Tibial artery (tissue), 4 donors: ENCODE data around the gene SLC16A13.

Experiments
- DNase-seq, 2 donors: peaks; one replicate each; pipeline ENCODE4 v3.0.0-alpha.2; 2019
- H3K27ac ChIP-seq, 2 donors: fragments of 200-600 bp; sonication (generic) in 1 of 2; 1 replicate in 1 of 2; 2 replicates in 1 of 2; pipeline ENCODE4 v1.5.1; 2018 to 2019; ENCODE audit warnings: mild to moderate bottlenecking in 1 of 2
- H3K27me3 ChIP-seq, 2 donors: fragments of 200-600 bp; sonication (generic) in 1 of 2; one replicate each; pipeline versions ENCODE4 v1.5.1 to v1.6.0; 2016 to 2019
- H3K36me3 ChIP-seq, 3 donors: fragments of 200-600 bp; sonication (generic) in 2 of 3; one replicate each; pipeline ENCODE4 v1.5.1; 2016 to 2019; ENCODE audit warnings: mild to moderate bottlenecking in 2 of 3
- H3K4me1 ChIP-seq, 4 donors: fragments of 200-600 bp; sonication (generic) in 2 of 4; 1 replicate in 3 of 4; 2 replicates in 1 of 4; pipeline ENCODE4 v1.5.1; 2016 to 2019
- H3K4me3 ChIP-seq, 2 donors: fragments of 200-600 bp; sonication (generic) in 1 of 2; 1 replicate in 1 of 2; 2 replicates in 1 of 2; pipeline ENCODE4 v1.5.1; 2018 to 2019; ENCODE audit warnings: mild to moderate bottlenecking in 2 of 2
- H3K9me3 ChIP-seq, 3 donors: fragments of 200-600 bp; sonication (generic) in 1 of 3; one replicate each; pipeline ENCODE4 v1.5.1; 2016 to 2019
- intact Hi-C: fragments of 100-400 bp; cut with DNase I; formaldehyde crosslinking; loops from one replicate; pipeline ENCODE4 v1.15.0; 2023; ENCODE audit warnings: low total_unique reads
- TF ChIP-seq, protein P1 (sequence below), 2 experiments: fragments of 200-600 bp in 1 of 2; fragments of 450-650 bp in 1 of 2; IDR thresholded peaks; one replicate each; pipeline ENCODE4 v1.5.1; 2017 to 2019; ENCODE audit warnings: antibody characterized with exemption in 2 of 2, mild to moderate bottlenecking in 1 of 2, moderate library complexity in 1 of 2

SLC16A13 gene

DNA sequence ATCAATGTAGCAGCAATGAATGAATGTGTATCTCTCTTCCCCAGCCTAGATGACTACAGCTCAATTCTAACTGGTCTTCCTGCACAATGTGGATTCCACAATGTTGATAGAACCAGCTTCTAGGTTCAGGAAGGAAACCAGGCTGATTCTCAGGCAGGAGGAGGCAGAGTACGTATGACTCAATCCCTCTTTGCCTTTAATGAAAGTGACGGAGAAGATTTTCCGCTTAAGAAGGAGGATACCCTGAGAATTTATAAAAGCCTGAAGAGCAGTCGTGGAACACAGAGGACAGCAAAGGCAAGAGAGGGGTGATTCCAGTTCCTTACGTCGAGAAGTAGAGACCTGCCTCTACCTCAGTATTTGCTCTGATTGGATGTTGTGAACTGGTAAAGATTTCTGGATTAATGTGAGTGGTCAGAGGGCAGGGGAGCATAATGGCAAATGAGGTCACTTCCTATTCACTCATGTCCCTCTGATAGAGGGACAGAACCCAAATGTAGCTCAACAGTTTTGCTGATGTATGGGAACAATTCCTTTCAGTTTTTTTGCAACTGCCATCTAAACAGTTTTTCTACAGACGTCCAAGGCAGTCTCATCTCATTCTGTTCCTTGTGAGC lies 23.1 kb downstream of the SLC16A13 start:
- Histone ChIP-seq H3K27ac (no peak overlapping the region), H3K4me3 (no peak overlapping the region)
- no peak for DNase-seq

DNA sequence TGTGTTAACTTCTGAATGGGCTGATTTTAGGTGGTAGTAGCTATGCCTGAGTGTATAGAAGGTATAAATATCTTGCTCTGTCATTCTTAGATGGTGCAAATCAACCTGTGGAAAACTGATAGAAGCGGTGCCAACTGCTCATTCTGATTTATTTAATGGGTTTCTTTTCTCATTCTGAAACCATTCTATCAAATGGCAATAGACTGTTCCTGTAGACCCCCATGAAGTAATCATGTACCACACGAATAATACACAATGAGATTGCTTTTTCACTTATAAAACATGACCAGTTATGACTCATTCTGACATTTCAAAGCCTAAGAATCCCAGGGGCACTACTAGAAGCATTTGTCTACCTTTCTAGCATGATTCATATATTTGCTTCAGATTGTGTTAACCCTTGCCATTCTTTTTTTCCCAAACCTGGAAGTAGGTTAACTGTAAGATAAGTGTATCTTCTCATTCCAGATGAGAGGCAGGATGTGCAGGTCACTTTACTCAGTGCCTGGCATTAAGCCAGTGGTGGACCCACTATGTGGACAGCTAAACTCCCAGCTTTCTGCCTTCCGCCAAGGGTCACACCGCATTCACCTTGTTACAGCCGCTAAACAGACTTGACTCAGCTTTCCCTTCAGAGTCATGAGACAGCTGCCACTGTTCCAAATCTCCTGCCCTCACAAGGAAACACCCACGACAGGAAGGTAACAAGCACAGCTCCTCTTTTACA lies 24.5 kb downstream of the SLC16A13 start:
- intact Hi-C loops: no loop called here
- H3K9me3 ChIP-seq: no peaks in the 10 kb centered on the region
- no peaks in the 10 kb centered on the region for H3K4me1 ChIP-seq
- H3K36me3 ChIP-seq: no peaks in the 10 kb centered on the region
- peaks cover 0 to 19% of the 10 kb centered on the region in 2 donors for H3K27me3 ChIP-seq
- TF ChIP-seq, protein P1, sequence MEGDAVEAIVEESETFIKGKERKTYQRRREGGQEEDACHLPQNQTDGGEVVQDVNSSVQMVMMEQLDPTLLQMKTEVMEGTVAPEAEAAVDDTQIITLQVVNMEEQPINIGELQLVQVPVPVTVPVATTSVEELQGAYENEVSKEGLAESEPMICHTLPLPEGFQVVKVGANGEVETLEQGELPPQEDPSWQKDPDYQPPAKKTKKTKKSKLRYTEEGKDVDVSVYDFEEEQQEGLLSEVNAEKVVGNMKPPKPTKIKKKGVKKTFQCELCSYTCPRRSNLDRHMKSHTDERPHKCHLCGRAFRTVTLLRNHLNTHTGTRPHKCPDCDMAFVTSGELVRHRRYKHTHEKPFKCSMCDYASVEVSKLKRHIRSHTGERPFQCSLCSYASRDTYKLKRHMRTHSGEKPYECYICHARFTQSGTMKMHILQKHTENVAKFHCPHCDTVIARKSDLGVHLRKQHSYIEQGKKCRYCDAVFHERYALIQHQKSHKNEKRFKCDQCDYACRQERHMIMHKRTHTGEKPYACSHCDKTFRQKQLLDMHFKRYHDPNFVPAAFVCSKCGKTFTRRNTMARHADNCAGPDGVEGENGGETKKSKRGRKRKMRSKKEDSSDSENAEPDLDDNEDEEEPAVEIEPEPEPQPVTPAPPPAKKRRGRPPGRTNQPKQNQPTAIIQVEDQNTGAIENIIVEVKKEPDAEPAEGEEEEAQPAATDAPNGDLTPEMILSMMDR (IDR thresholded peaks at IDR 0.05): no peak
- DNase-seq: no peak
- no peak overlapping the region for H3K27ac ChIP-seq
- no peak overlapping the region for H3K4me3 ChIP-seq

More for the DNA sequence above, 23.1 kb downstream of the SLC16A13 start:
- Histone ChIP-seq H3K9me3 (no peaks in the 10 kb centered on the region), H3K36me3 (no peaks in the 10 kb centered on the region), H3K27me3 (peaks cover 0 to 20% of the 10 kb centered on the region in 2 donors), H3K4me1 (no peaks in the 10 kb centered on the region)
- intact Hi-C loops: no loop called here
- TF ChIP-seq, protein P1 (IDR thresholded peaks at IDR 0.05): no peak

- H3K27ac ChIP-seq: no peak overlapping the region
- no peaks in the 10 kb centered on the region for H3K36me3 ChIP-seq
- TF ChIP-seq, protein P1 (IDR thresholded peaks at IDR 0.05): no peak
- H3K4me1 ChIP-seq: no peaks in the 10 kb centered on the region
- H3K27me3 ChIP-seq: peaks cover 0 to 16% of the 10 kb centered on the region in 2 donors
- no peak for DNase-seq
- H3K4me3 ChIP-seq: no peak overlapping the region
- H3K9me3 ChIP-seq: peaks cover 0 to 11% (median 11%) of the 10 kb centered on the region in 3 donors
- intact Hi-C loops: no loop called here
Measured at GRCh38 chr17:7063518-7064094, 27.8 kb downstream of the SLC16A13 start.

- TF ChIP-seq, protein P1 (IDR thresholded peaks at IDR 0.05): no peak
- H3K9me3 ChIP-seq: peaks cover 0 to 15% (median 11%) of the 10 kb centered on the region in 3 donors
- intact Hi-C loops: no loop called here
- H3K27ac ChIP-seq: no peak overlapping the region
- no peaks in the 10 kb centered on the region for H3K36me3 ChIP-seq
- no peak overlapping the region for H3K4me3 ChIP-seq
- H3K27me3 ChIP-seq: peaks cover 0 to 16% of the 10 kb centered on the region in 2 donors
- DNase-seq: no peak
- no peaks in the 10 kb centered on the region for H3K4me1 ChIP-seq
Measured at GRCh38 chr17:7064261-7064660, 28.4 kb downstream of the SLC16A13 start.

DNA sequence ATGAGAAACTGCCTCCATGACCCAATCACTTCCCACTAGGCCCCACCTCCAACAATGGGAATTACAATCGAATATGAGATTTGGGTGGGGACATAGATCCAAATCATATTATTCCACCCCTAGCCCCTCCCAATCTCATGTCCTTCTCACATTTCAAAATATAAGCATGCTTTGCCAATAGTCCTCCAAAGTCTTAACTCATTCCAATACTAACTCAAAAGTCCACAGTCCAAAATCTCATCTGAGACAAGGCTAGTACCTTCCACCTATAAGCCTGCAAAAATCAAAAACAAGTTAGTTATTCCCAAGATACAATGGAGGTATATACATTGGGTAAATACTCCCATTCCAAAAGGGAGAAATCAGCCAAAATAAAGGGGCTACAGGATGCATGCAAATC lies 31.4 kb downstream of the SLC16A13 start:
- H3K4me3 ChIP-seq: no peak overlapping the region
- H3K9me3 ChIP-seq: peaks cover 0 to 15% (median 11%) of the 10 kb centered on the region in 3 donors
- no peak for DNase-seq
- TF ChIP-seq, protein P1 (IDR thresholded peaks at IDR 0.05): no peak
- peaks cover 0 to 5% of the 10 kb centered on the region in 2 donors for H3K27me3 ChIP-seq
- no peaks in the 10 kb centered on the region for H3K36me3 ChIP-seq
- no peak overlapping the region for H3K27ac ChIP-seq
- intact Hi-C loops: no loop called here
- no peaks in the 10 kb centered on the region for H3K4me1 ChIP-seq
